ENCODE results near the gene RPP30.

DNA sequence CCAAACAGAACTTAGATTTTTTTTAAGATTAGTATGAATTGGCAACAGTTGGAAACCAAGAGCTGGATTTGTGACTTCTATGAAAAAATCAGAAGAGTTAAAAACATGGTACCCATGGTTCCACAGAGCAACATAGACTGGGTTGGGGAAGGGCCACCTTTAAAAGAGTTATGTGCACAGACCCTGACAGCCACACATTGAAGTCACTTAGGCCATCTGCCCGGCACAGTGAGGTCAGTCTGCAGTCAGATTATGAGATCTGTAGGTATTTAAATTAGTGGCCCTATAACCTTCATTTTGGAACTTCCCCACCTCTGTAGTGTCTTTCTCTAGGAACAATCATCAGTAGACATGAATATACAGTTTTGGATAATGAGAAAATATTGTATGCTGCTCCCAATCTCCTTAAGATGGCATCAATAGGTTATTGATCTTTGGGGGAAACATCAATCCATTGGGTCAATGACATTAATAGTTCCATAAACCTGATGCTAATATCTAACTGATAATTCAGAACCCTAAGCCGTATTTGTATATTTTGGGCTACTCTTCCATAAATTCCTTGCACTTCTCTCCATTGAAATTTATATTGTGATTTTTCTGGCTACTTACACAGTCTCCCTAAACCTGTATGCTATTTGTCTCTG, 42.1 kb downstream of the RPP30 start:
- TF ChIP-seq CTCF (IDR thresholded peaks at IDR 0.05; ENCODE audit: low read depth, low read length, missing input control) (no peak), ZBTB33 (IDR thresholded peaks at IDR 0.05) (no peak), FOXA1 (IDR thresholded peaks at IDR 0.05) (no peak)

Data from liver (tissue), 2 donors.